Measurements from ENCODE around the gene DYDC1.

- TF ChIP-seq EZH2 (IDR thresholded peaks at IDR 0.05) (no peak), EZH2phosphoT487 (IDR thresholded peaks at IDR 0.05) (no peak)
Measured at GRCh38 chr10:80315391-80315790, 41.2 kb downstream of the DYDC1 start.
